AG10803 (cell line): ENCODE measurements around the gene SYPL1.
A peak's percentile ranks its signal among the peaks of the same experiment; 100 is the strongest.

Source experiments
- DNase-seq: peaks from one replicate; pipeline ENCODE4 v3.0.0; 2010; ENCODE audit warnings: low read depth
- H3K4me3 ChIP-seq: 2 replicates; pipeline ENCODE4 v1.5.1; 2011; ENCODE audit warnings: mild to moderate bottlenecking, low read length, control low read depth
- CTCF ChIP-seq: conservative IDR thresholded peaks from 2 replicates; pipeline ENCODE4 v1.5.1; 2011; ENCODE audit warnings: mild to moderate bottlenecking, low read length, control low read depth, inconsistent platforms

The SYPL1 gene

GRCh38 chr7:106112118-106112971 lies at the start of gene SYPL1:
Gene SYPL1, minus strand, starts transcription at chr7:106112312. Its CDS starts 104 bp downstream, at chr7:106112208.
- DNase-seq, result peak; percentile 94
- no peak for TF ChIP-seq CTCF
- H3K4me3 ChIP-seq, result peak within 1 kb of the TSS; percentile 76

- DNase-seq, result no peak
- no peak overlapping the region for H3K4me3 ChIP-seq
- no peak for TF ChIP-seq CTCF
These were observed 42.9 kb upstream of the SYPL1 start for GRCh38 chr7:106155027-106155426.

- H3K4me3 ChIP-seq, result no peak overlapping the region
- peak; percentile 79 for DNase-seq
- peak; percentile 99 for TF ChIP-seq CTCF
These were observed 41.9 kb upstream of the SYPL1 start for GRCh38 chr7:106153891-106154449.

- no peak for DNase-seq
- no peak for TF ChIP-seq CTCF
- H3K4me3 ChIP-seq, result no peak overlapping the region
These were observed 40.2 kb upstream of the SYPL1 start for GRCh38 chr7:106152313-106152665.

- no peak for TF ChIP-seq CTCF
- H3K4me3 ChIP-seq, result no peak overlapping the region
- DNase-seq, result no peak
These were observed 39.6 kb upstream of the SYPL1 start for GRCh38 chr7:106151459-106152312.

GRCh38 chr7:106143711-106144337 lies 31.7 kb upstream of the SYPL1 start:
- no peak overlapping the region for H3K4me3 ChIP-seq
- no peak for DNase-seq
- TF ChIP-seq CTCF, result no peak
